ENCODE measurements around the gene FOXK2.

FOXK2 gene

DNA sequence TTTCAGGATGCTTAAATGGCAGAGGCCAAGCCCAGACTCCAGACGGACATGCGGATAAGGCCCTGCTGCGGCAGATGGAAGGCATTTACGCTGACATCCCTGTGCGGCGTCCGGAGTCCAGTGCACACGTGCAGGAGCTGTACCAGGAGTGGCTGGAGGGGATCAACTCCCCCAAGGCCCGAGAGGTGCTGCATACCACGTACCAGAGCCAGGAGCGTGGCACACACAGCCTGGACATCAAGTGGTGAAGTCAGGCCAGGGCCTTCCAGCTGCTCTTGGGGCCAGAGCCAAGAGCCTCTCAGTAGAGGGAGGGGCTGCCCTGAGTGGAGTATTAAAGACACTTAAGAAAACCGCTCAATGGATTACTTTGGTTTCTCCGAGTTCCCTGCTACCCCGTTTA, 31.6 kb upstream of the FOXK2 start:
- Histone ChIP-seq H3K4me1 (ENCODE audit: control insufficient read depth, insufficient read depth, low read length) (no peaks in the 10 kb centered on the region), H3K27me3 (ENCODE audit: control insufficient read depth, insufficient read depth, low read length) (no peaks in the 10 kb centered on the region), H3K36me3 (ENCODE audit: control insufficient read depth, insufficient read depth, low read length) (peaks cover 59% of the 10 kb centered on the region), H3K9ac (ENCODE audit: low read length) (no peak overlapping the region), H3K27ac (ENCODE audit: low read depth, low read length) (no peak overlapping the region), H3K4me3 (ENCODE audit: low read depth, low read length) (no peak overlapping the region), H3K9me3 (ENCODE audit: control insufficient read depth, insufficient read depth, low read depth, low read length) (no peaks in the 10 kb centered on the region)

DNA sequence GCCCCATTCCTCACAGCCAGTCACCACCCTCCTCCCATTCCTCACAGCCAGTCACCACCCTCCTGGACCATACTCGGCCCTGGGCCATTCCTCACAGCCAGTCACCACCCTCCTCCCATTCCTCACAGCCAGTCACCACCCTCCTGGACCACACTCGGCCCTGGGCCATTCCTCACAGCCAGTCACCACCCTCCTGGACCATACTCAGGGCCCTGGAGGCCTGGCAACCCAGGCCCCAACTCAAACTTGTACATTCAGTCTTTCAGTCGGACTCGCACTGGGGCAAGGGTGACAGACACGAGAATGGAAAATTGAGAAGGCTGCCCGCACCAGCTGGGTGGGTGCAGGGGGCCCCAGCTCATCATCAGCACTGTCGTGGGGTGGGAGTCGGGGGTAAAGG, 30.4 kb upstream of the FOXK2 start:
- Histone ChIP-seq H3K27me3 (ENCODE audit: control insufficient read depth, insufficient read depth, low read length) (no peaks in the 10 kb centered on the region), H3K27ac (ENCODE audit: low read depth, low read length) (no peak overlapping the region), H3K9ac (ENCODE audit: low read length) (no peak overlapping the region), H3K4me3 (ENCODE audit: low read depth, low read length) (no peak overlapping the region), H3K36me3 (ENCODE audit: control insufficient read depth, insufficient read depth, low read length) (peaks cover 49% of the 10 kb centered on the region), H3K4me1 (ENCODE audit: control insufficient read depth, insufficient read depth, low read length) (peaks cover 4% of the 10 kb centered on the region; the same call in 1 of the 2 replicates), H3K9me3 (ENCODE audit: control insufficient read depth, insufficient read depth, low read depth, low read length) (no peaks in the 10 kb centered on the region)

DNA sequence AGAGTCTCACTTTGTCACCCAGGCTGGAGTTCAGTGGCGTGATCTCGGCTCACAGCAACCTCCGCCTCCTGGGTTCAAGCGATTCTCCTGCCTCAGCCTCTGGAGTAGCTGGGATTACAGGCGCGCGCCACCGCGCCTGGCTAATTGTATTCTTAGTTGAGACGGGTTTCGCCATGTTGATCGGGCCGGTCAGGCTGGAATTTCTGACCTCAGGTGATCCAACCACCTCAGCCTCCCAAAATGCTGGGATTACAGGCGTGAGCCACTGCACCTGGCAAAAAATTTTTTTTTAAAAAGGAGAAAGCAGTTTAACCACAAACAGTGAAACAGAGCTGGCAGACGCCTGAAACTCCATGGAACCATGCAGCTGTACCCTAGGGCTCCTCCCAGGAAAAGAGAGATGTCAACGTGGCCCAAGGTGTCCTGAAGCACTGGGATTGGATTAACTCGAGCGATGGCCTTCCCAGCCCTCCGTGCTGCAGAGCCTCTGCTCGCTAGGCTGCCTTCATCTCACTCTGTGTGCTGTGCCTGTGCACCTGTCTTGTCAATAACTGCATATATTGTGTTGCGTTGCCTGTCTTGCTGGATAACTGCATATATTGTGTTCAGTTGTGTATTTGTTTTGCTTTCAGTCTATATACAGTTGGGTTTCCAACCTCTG, 29.6 kb upstream of the FOXK2 start:
- Histone ChIP-seq H3K9me3 (ENCODE audit: control insufficient read depth, insufficient read depth, low read depth, low read length) (no peaks in the 10 kb centered on the region), H3K4me3 (ENCODE audit: low read depth, low read length) (no peak overlapping the region), H3K4me1 (ENCODE audit: control insufficient read depth, insufficient read depth, low read length) (peaks cover 6% of the 10 kb centered on the region; the same call in 1 of the 2 replicates), H3K9ac (ENCODE audit: low read length) (no peak overlapping the region), H3K36me3 (ENCODE audit: control insufficient read depth, insufficient read depth, low read length) (peaks cover 40% of the 10 kb centered on the region), H3K27ac (ENCODE audit: low read depth, low read length) (no peak overlapping the region), H3K27me3 (ENCODE audit: control insufficient read depth, insufficient read depth, low read length) (no peaks in the 10 kb centered on the region)

DNA sequence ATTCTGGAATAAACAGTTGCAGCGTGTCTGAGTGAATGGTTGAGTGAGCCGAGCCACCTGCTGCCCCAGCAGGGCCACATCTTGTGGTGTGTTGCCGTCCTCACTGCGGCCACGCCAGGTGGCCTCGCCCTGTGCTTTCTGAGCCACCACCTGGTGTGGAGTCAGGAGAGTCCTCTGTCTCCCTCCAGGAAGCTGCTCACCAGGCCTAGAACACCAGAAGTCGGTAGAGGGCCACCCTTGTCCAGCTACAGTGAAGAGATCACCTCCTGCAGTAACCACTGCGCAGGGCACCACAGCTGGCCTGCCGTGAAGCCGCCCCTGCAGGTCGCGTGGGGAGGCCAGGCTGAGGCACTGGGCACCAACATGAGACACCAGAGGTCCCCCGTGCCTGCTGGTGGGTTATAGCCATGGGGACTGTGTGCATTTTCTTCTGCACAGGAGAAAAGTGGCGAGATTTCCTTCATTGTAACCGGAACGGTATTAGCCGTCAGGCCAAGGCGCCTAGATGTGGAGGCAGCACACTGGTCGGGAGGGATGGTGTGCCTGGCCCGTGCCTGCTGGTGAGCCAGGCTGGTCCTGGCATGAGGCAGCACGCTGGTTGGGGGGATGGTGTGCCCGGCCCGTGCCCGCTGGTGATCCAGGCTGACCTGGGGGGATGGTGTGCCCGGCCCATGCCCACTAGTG, 28.9 kb upstream of the FOXK2 start:
- no peak overlapping the region for H3K27ac ChIP-seq (ENCODE audit: low read depth, low read length)
- no peak overlapping the region for H3K9ac ChIP-seq (ENCODE audit: low read length)
- H3K27me3 ChIP-seq (ENCODE audit: control insufficient read depth, insufficient read depth, low read length): no peaks in the 10 kb centered on the region
- H3K36me3 ChIP-seq (ENCODE audit: control insufficient read depth, insufficient read depth, low read length): peaks cover 35% of the 10 kb centered on the region
- H3K4me1 ChIP-seq (ENCODE audit: control insufficient read depth, insufficient read depth, low read length): peaks cover 10% of the 10 kb centered on the region; the same call in 1 of the 2 replicates
- no peak overlapping the region for H3K4me3 ChIP-seq (ENCODE audit: low read depth, low read length)
- H3K9me3 ChIP-seq (ENCODE audit: control insufficient read depth, insufficient read depth, low read depth, low read length): no peaks in the 10 kb centered on the region

DNA sequence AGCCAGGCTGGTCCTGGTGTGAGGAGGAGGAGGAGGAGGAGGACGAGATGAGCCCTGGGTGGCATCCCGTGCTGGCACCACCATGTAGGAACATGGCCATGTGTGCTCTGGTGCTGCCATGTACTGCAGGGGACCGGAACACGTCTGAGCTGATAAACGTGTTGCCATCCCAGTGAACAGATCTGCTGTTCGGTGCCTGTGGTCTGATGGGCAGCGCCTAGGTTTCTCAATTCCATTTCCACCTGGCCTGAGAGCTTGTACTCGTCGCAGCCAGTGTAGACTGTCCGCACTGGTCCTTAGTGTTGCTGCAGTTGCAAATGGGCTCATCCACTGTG, 28.4 kb upstream of the FOXK2 start:
- Histone ChIP-seq H3K36me3 (ENCODE audit: control insufficient read depth, insufficient read depth, low read length) (peaks cover 30% of the 10 kb centered on the region), H3K9me3 (ENCODE audit: control insufficient read depth, insufficient read depth, low read depth, low read length) (no peaks in the 10 kb centered on the region), H3K9ac (ENCODE audit: low read length) (no peak overlapping the region), H3K27ac (ENCODE audit: low read depth, low read length) (no peak overlapping the region), H3K4me3 (ENCODE audit: low read depth, low read length) (no peak overlapping the region), H3K27me3 (ENCODE audit: control insufficient read depth, insufficient read depth, low read length) (peaks cover 2% of the 10 kb centered on the region; the same call in 1 of the 2 replicates), H3K4me1 (ENCODE audit: control insufficient read depth, insufficient read depth, low read length) (peaks cover 14% of the 10 kb centered on the region; the same call in 1 of the 2 replicates)

DNA sequence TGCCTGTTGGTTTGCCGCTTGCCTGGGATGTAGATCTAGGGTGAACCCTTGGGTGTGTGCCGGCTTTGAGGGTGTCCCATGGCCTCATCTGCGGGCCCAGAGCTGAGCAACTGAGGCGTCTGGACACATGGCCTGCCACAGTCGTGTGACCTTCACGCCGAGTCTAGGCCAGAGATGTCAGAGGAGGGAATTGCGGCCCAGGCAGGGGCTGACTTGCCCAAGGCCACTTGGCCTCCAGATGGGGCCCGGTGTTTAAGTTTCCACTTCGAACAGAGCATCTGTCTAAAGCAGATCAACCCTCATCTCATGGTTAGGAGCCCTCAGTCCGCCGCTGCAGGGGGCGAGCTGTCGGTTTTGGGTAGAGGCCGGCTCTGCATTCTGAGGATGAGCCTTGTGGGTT, 28.0 kb upstream of the FOXK2 start:
- Histone ChIP-seq H3K9me3 (ENCODE audit: control insufficient read depth, insufficient read depth, low read depth, low read length) (no peaks in the 10 kb centered on the region), H3K4me1 (ENCODE audit: control insufficient read depth, insufficient read depth, low read length) (peaks cover 16% of the 10 kb centered on the region; the same call in 1 of the 2 replicates), H3K27ac (ENCODE audit: low read depth, low read length) (no peak overlapping the region), H3K36me3 (ENCODE audit: control insufficient read depth, insufficient read depth, low read length) (peaks cover 26% of the 10 kb centered on the region), H3K4me3 (ENCODE audit: low read depth, low read length) (no peak overlapping the region), H3K9ac (ENCODE audit: low read length) (no peak overlapping the region), H3K27me3 (ENCODE audit: control insufficient read depth, insufficient read depth, low read length) (peaks cover 5% of the 10 kb centered on the region; the same call in 1 of the 2 replicates)

DNA sequence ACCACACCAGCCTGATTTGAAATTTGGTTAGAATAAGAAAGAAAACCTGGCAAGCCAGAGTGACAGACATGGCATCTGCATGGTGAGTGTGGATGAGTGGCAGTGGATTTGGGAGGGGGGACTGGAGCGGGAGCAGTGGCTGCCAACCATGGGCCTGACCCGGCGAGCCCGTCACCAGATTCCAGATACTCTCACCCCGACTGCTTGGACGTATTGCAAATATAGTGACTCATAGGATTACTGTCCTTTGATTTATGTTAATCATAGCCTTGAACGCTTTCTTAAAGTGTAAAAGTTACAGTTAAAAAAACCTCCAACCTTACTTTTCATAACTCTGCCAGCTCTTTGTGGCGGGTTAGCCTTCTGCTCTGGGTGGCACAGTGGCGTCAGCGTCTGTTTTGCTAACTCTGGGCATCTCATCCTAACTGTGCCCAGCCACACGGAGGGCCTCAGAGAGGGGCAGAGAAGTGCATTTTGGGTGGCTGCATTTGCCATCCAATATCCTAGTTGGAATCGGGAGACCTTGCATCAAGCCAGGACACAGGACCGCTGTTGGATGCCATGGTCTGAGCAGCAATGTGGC, 26.8 kb upstream of the FOXK2 start:
- no peak overlapping the region for H3K9ac ChIP-seq (ENCODE audit: low read length)
- H3K9me3 ChIP-seq (ENCODE audit: control insufficient read depth, insufficient read depth, low read depth, low read length): no peaks in the 10 kb centered on the region
- no peak overlapping the region for H3K27ac ChIP-seq (ENCODE audit: low read depth, low read length)
- no peak overlapping the region for H3K4me3 ChIP-seq (ENCODE audit: low read depth, low read length)
- peaks cover 16% of the 10 kb centered on the region; the same call in 1 of the 2 replicates for H3K4me1 ChIP-seq (ENCODE audit: control insufficient read depth, insufficient read depth, low read length)
- H3K27me3 ChIP-seq (ENCODE audit: control insufficient read depth, insufficient read depth, low read length): peaks cover 11% of the 10 kb centered on the region
- H3K36me3 ChIP-seq (ENCODE audit: control insufficient read depth, insufficient read depth, low read length): peaks cover 15% of the 10 kb centered on the region

DNA sequence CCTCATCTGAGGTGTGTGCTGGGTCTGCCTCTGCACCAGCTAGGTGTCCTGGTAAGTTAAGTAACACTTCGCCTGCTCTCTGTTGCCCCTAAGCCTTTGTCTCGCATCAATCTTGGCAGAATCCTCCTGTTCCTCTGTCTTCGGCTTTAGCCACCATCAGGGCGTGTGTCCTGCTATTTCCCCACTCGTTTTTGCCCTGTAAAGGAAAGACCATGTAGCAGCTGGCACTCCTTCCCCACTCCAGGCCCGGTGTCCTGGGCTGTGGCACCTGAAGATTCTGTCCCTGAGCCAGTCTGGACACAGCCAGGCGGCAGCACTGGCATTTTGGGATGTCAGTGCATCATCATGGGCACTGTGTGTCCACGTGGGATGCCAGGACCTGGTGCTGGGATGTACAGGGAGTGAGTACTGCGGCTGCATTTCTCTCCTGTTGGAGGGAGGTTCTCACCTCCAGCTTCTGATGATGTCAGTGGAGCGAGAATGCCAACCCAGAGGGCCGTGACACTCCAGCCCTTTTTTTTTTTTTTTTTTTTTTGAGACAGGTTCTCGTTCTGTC, 26.2 kb upstream of the FOXK2 start:
- Histone ChIP-seq H3K27ac (ENCODE audit: low read depth, low read length) (no peak overlapping the region), H3K27me3 (ENCODE audit: control insufficient read depth, insufficient read depth, low read length) (peaks cover 16% of the 10 kb centered on the region), H3K4me3 (ENCODE audit: low read depth, low read length) (no peak overlapping the region), H3K36me3 (ENCODE audit: control insufficient read depth, insufficient read depth, low read length) (peaks cover 12% of the 10 kb centered on the region), H3K9me3 (ENCODE audit: control insufficient read depth, insufficient read depth, low read depth, low read length) (no peaks in the 10 kb centered on the region), H3K4me1 (ENCODE audit: control insufficient read depth, insufficient read depth, low read length) (peaks cover 16% of the 10 kb centered on the region; the same call in 1 of the 2 replicates), H3K9ac (ENCODE audit: low read length) (peak overlapping the region; percentile 6)

DNA sequence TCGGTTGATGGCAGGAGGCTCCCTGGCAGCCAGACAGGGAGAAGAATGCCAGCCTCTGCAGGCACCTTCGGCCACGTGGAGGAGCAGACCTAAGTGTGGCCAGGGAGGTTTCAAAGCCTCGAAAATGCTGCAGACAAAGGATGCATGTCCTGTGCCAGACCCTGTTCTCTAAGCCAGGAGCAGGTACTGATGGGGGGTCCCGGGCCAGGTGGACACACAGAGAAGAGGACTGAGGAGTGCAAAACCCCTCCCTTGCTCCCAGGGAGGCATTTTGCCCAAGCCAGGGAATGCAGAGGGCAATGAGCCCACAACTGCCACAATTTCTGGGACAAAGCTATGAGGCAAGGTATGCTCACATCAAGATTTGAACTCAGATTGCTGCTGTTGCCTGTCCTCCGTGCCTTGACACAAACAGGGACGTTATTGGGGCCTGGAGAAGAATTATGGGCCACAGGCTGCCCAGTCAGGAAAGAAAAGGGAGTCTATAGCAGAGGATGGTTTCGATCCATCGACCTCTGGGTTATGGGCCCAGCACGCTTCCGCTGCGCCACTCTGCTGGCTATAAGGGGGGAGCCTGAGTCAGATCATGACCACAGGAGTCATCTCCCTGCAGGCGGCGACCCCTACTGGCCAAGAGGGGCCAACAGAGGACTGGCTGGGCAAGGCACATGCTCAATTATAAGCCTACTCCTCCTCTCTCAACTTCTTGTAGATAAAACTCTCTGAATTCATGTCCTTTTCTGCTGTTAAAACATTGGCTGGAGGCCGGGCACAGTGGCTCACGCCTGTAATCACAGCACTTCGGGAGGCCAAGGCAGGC, 25.1 kb upstream of the FOXK2 start:
- 0 out of 2 replicates have a peak, but pooled peaks cover under 1% of the 10 kb centered on the region for H3K36me3 ChIP-seq (ENCODE audit: control insufficient read depth, insufficient read depth, low read length)
- H3K4me3 ChIP-seq (ENCODE audit: low read depth, low read length): peak overlapping the region; percentile 50
- H3K9ac ChIP-seq (ENCODE audit: low read length): peak overlapping the region; percentile 24
- H3K4me1 ChIP-seq (ENCODE audit: control insufficient read depth, insufficient read depth, low read length): peaks cover 16% of the 10 kb centered on the region; the same call in 1 of the 2 replicates
- H3K27me3 ChIP-seq (ENCODE audit: control insufficient read depth, insufficient read depth, low read length): peaks cover 20% of the 10 kb centered on the region
- no peaks in the 10 kb centered on the region for H3K9me3 ChIP-seq (ENCODE audit: control insufficient read depth, insufficient read depth, low read depth, low read length)
- no peak overlapping the region for H3K27ac ChIP-seq (ENCODE audit: low read depth, low read length)

DNA sequence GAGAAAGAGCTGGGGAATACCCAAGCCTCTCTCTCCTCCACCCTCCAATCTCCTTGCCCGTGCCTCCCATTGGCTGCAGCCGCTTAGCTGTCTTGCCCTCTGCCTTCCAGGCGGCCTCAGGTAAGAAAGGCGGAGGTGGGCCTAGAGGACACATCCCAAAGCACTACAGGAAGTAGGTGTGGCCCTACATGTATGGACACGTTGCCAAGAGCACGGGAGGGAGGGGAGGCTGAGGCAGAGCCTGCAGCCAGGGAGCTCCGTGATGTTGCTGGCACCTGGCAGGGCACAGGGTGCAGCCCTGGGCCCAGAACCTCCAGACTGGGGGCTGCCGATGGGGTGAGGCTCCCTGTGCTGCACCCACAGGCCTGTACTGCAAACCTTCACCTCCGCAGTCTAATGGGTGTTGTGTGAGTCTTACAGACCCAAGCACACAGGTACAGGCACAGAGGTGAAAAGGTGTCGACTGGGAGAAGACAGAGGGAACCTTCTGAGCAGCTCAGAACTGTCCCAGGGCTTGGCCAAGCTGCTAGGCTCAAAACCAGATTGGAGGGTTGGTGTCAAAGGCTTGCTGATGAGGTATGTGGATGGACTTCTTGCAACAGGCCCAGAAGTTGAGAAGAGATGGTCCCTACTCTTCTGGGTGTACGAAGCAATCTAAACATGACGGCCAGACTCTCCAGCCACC, 23.5 kb upstream of the FOXK2 start:
- H3K4me3 ChIP-seq (ENCODE audit: low read depth, low read length): peak overlapping the region; percentile 63; the same call in 1 of the 2 replicates
- H3K4me1 ChIP-seq (ENCODE audit: control insufficient read depth, insufficient read depth, low read length): peaks cover 16% of the 10 kb centered on the region; the same call in 1 of the 2 replicates
- H3K27me3 ChIP-seq (ENCODE audit: control insufficient read depth, insufficient read depth, low read length): peaks cover 20% of the 10 kb centered on the region
- no peak overlapping the region for H3K9ac ChIP-seq (ENCODE audit: low read length)
- no peak overlapping the region for H3K27ac ChIP-seq (ENCODE audit: low read depth, low read length)
- no peaks in the 10 kb centered on the region for H3K36me3 ChIP-seq (ENCODE audit: control insufficient read depth, insufficient read depth, low read length)
- no peaks in the 10 kb centered on the region for H3K9me3 ChIP-seq (ENCODE audit: control insufficient read depth, insufficient read depth, low read depth, low read length)

Data from HUES6 (cell line).